Testis (tissue), 3 donors: ENCODE results near the gene FAM83B. TPM values are rescaled to one million over a fixed set of nuclear protein-coding genes. Genes with fewer than 3 reads are reported as not detected.
"Not testable (repeated sequence)": the region's sequence is repeated elsewhere in the genome, so short reads cannot be mapped to it uniquely, and the experiment has no call there.

ENCODE experiments used
- DNase-seq: peaks from one replicate; pipeline ENCODE4 v3.0.0-alpha.2; 2019
- H3K27ac ChIP-seq, 2 donors: fragments of 200-600 bp; sonication (generic); one replicate each; pipeline ENCODE4 v1.5.1; 2019
- H3K27me3 ChIP-seq: fragments of 200-600 bp; sonication (generic); one replicate; pipeline ENCODE4 v1.5.1; 2019
- H3K36me3 ChIP-seq: fragments of 200-600 bp; sonication (generic); one replicate; pipeline ENCODE4 v1.5.1; 2017; ENCODE audit warnings: low read depth; ENCODE audit errors: missing control alignments
- H3K4me1 ChIP-seq: fragments of 200-600 bp; sonication (generic); one replicate; pipeline ENCODE4 v1.5.1; 2019
- H3K4me3 ChIP-seq, 2 donors: fragments of 200-600 bp; sonication (generic); one replicate each; pipeline ENCODE4 v1.5.1; 2017 to 2019
- H3K9me3 ChIP-seq: fragments of 200-600 bp; sonication (generic); one replicate; pipeline ENCODE4 v1.5.1; 2017
- CTCF ChIP-seq, 3 experiments: fragments of 450-650 bp in 2 of 3; fragments of 200-600 bp in 1 of 3; sonication (generic) in 1 of 3; IDR thresholded peaks; one replicate each; pipeline ENCODE4 v1.5.1; 2016 to 2019; ENCODE audit warnings: antibody characterized with exemption in 3 of 3, mild to moderate bottlenecking in 2 of 3, moderate library complexity in 1 of 3
- POLR2A ChIP-seq: fragments of 450-650 bp; IDR thresholded peaks from one replicate; pipeline ENCODE4 v1.6.1; 2017; ENCODE audit warnings: antibody characterized with exemption, mild to moderate bottlenecking, moderate library complexity
- WGBS, 2 donors: methylation state at CpG; one replicate each; pipeline ENCODE4 v1.1.5; 2018; 5-methylcytosine and 5-hydroxymethylcytosine counted together
- intact Hi-C: fragments of 100-400 bp; cut with DNase I; formaldehyde crosslinking; loops from one replicate; pipeline ENCODE4 v1.15.1; 2023; ENCODE audit warnings: low total_unique reads
- polyA plus RNA-seq: library from polyadenylated mRNA; stranded (reverse); fragments of 350-450 nt; fragmentation: Illumina TruSeq; extraction: RNeasy Lipid Tissue Mini Kit (QIAGEN cat#74804); gene quantifications from one replicate; pipeline ENCODE4 v1.2.3, GENCODE V29; 2014; ENCODE audit warnings: low read depth, low replicate concordance; ENCODE audit not compliant: insufficient read depth
- total RNA-seq, 2 donors: library from RNA; depleted of rRNA; stranded (reverse); fragments of >200 nt; gene quantifications; one replicate each; pipeline ENCODE4 v1.2.3, GENCODE V29; 2016

The FAM83B gene
- total and polyA plus RNA-seq, 3 donors from 2014 or later: 1.0 to 1.6 (median 1.3) TPM

GRCh38 chr6:54881067-54881730, 34.6 kb downstream of the FAM83B start:
- Histone ChIP-seq H3K27me3 (no peaks in the 10 kb centered on the region), H3K36me3 (no peaks in the 10 kb centered on the region), H3K4me3 (no peak overlapping the region), H3K9me3 (no peaks in the 10 kb centered on the region), H3K4me1 (no peaks in the 10 kb centered on the region), H3K27ac (no peak overlapping the region)
- DNase-seq: no peak
- TF ChIP-seq CTCF (IDR thresholded peaks at IDR 0.05) (no peak), POLR2A (no peak)
- intact Hi-C loops: no loop called here
- 70 to 84% methylated on average over 1 of the region's 1 CpG for WGBS, 2 donors

GRCh38 chr6:54881891-54882290, 35.3 kb downstream of the FAM83B start:
- not testable (repeated sequence) for H3K4me1 ChIP-seq
- 88 to 95% methylated on average over 3 of the region's 3 CpGs for WGBS, 2 donors

GRCh38 chr6:54886932-54887584, 40.5 kb downstream of the FAM83B start:
- H3K4me1 ChIP-seq: no peaks in the 10 kb centered on the region
- H3K4me3 ChIP-seq: no peak overlapping the region
- no peak for DNase-seq
- 79 to 85% methylated on average over 4 of the region's 4 CpGs for WGBS, 2 donors
- H3K9me3 ChIP-seq: no peaks in the 10 kb centered on the region
- no peak overlapping the region for H3K27ac ChIP-seq
- TF ChIP-seq CTCF (IDR thresholded peaks at IDR 0.05) (no peak), POLR2A (no peak)
- no peaks in the 10 kb centered on the region for H3K27me3 ChIP-seq
- intact Hi-C loops: no loop called here
- no peaks in the 10 kb centered on the region for H3K36me3 ChIP-seq

More at GRCh38 chr6:54881891-54882290, 35.3 kb downstream of the FAM83B start:
- intact Hi-C loops, DNase-seq, H3K36me3 ChIP-seq, H3K27ac ChIP-seq, H3K9me3 ChIP-seq, H3K27me3 ChIP-seq, H3K4me3 ChIP-seq: not testable (repeated sequence)

GRCh38 chr6:54891536-54891935, 45.0 kb downstream of the FAM83B start:
- Histone ChIP-seq H3K9me3 (no peaks in the 10 kb centered on the region), H3K27ac (no peak overlapping the region), H3K4me3 (no peak overlapping the region), H3K36me3 (no peaks in the 10 kb centered on the region), H3K27me3 (no peaks in the 10 kb centered on the region), H3K4me1 (no peaks in the 10 kb centered on the region)
- DNase-seq: no peak
- WGBS, 2 donors: 83 to 93% methylated on average over 1 of the region's 1 CpG
- no peak for TF ChIP-seq POLR2A
- no peak for TF ChIP-seq CTCF (IDR thresholded peaks at IDR 0.05)
- intact Hi-C loops: no loop called here

- TF ChIP-seq POLR2A: no peak
- no peak for TF ChIP-seq CTCF (IDR thresholded peaks at IDR 0.05)
- WGBS, 2 donors: 92 to 95% methylated on average over 1 of the region's 1 CpG
- H3K4me1 ChIP-seq: no peaks in the 10 kb centered on the region
- H3K36me3 ChIP-seq: no peaks in the 10 kb centered on the region
- no peaks in the 10 kb centered on the region for H3K9me3 ChIP-seq
- H3K27me3 ChIP-seq: no peaks in the 10 kb centered on the region
- H3K27ac ChIP-seq: no peak overlapping the region
- no peak for DNase-seq
- H3K4me3 ChIP-seq: no peak overlapping the region
- intact Hi-C loops: no loop called here
Measured at GRCh38 chr6:54892831-54893230, 46.3 kb downstream of the FAM83B start.
